Measurements from ENCODE around the gene NAP1L4. TPM values are rescaled to one million over a fixed set of nuclear protein-coding genes. Genes with fewer than 3 reads are reported as not detected.

The NAP1L4 gene
- total RNA-seq, 1 experiment from 2014 or later, result 212 TPM

GRCh38 chr11:2954263-2954662 is 37.9 kb downstream of the NAP1L4 start:
- H3K9me3 ChIP-seq (ENCODE audit: control insufficient read depth, low read depth, low read length), result no peaks in the 10 kb centered on the region
- no peaks in the 10 kb centered on the region; the same call in 1 of the 2 replicates for H3K27me3 Mint-ChIP-seq (ENCODE audit: low read depth)
- no peak overlapping the region for H3T11ph ChIP-seq (ENCODE audit: low read length)
- H3K4ac ChIP-seq (ENCODE audit: low read depth, low read length), result no peak overlapping the region
- no peak overlapping the region for H3K27ac ChIP-seq (ENCODE audit: insufficient read length, low read depth, low read length)
- H4K20me1 ChIP-seq (ENCODE audit: control insufficient read depth, insufficient read depth, insufficient read length), result no peaks in the 10 kb centered on the region
- no peak overlapping the region for H2BK5ac ChIP-seq (ENCODE audit: insufficient read length, low read length)
- H3K14ac ChIP-seq (ENCODE audit: insufficient read depth, low read length), result no peak overlapping the region
- no peaks in the 10 kb centered on the region for H3K27me3 ChIP-seq (ENCODE audit: insufficient read depth, low read length)
- no peak overlapping the region for H3K56ac ChIP-seq (ENCODE audit: insufficient read length, low read depth, low read length)
- TF ChIP-seq CTCF (conservative IDR thresholded peaks at IDR 0.05), result no peak
- no peak overlapping the region for H3K23ac ChIP-seq (ENCODE audit: insufficient read length, low read depth, low read length)
- no peak overlapping the region for H2BK12ac ChIP-seq (ENCODE audit: insufficient read length, low read depth, low read length)
- no peak for DNase-seq
- H3K27ac Mint-ChIP-seq, result no peak overlapping the region
- no peaks in the 10 kb centered on the region for H3K23me2 ChIP-seq (ENCODE audit: insufficient read length, low read depth, low read length, poor library complexity, severe bottlenecking)
- no peak overlapping the region for H2BK20ac ChIP-seq (ENCODE audit: low read depth, low read length, poor library complexity, severe bottlenecking)
- no peak overlapping the region for H3K4me2 ChIP-seq (ENCODE audit: insufficient read depth, insufficient read length, low read length)
- peaks cover 64 to 97% (median 91%) of the 10 kb centered on the region in 3 experiments for H3K36me3 Mint-ChIP-seq (ENCODE audit: insufficient read depth in 1 of 3, low read depth in 3 of 3)
- no CpG with 5 or more reads among the region's 6 CpGs for WGBS (ENCODE audit: extremely low coverage, insufficient read length, low lambda C conversion rate)
- no peak overlapping the region for H3K9ac ChIP-seq (ENCODE audit: extremely low read depth, insufficient read length, low read length)
- H3K18ac ChIP-seq (ENCODE audit: insufficient read length, low read depth, low read length), result no peak overlapping the region
- no peak overlapping the region for H4K8ac ChIP-seq (replicated peaks; ENCODE audit: insufficient read length, low read depth, low read length)
- H2AK5ac ChIP-seq (ENCODE audit: insufficient read length, low read length), result no peak overlapping the region
- peaks cover 3 to 5% of the 10 kb centered on the region in 2 experiments; a peak in 3 of 4 replicates for H3K4me1 Mint-ChIP-seq
- H2AFZ ChIP-seq (ENCODE audit: low read length), result no peak overlapping the region
- no peaks in the 10 kb centered on the region for H3K9me3 Mint-ChIP-seq
- no peak overlapping the region for H4K5ac ChIP-seq (ENCODE audit: insufficient read length, low read depth, low read length)
- no peak overlapping the region for H3K4me3 Mint-ChIP-seq
- no peak overlapping the region for H2BK120ac ChIP-seq (ENCODE audit: low read depth, low read length, poor library complexity, severe bottlenecking)
- no peaks in the 10 kb centered on the region; the same call in 1 of the 2 replicates for H3K79me2 ChIP-seq (ENCODE audit: insufficient read depth, low read length)
- no peaks in the 10 kb centered on the region for H3K79me1 ChIP-seq (ENCODE audit: insufficient read depth, low read depth, low read length, poor library complexity, severe bottlenecking)
- no peak overlapping the region for H2BK15ac ChIP-seq (ENCODE audit: low read depth, low read length)
- H4K91ac ChIP-seq (ENCODE audit: insufficient read length, low read depth, low read length), result no peak overlapping the region
- H3K4me1 ChIP-seq (ENCODE audit: insufficient read depth, low read length), result no peaks in the 10 kb centered on the region

All from H9 (cell line).